ENCODE data around the gene CHRNA10. TPM values are rescaled to one million over a fixed set of nuclear protein-coding genes. Genes with fewer than 3 reads are reported as not detected.
A peak's percentile ranks its signal among the peaks of the same experiment; 100 is the strongest.

The CHRNA10 gene
- total RNA-seq, 1 experiment from 2014 or later: 6.8 TPM

DNA sequence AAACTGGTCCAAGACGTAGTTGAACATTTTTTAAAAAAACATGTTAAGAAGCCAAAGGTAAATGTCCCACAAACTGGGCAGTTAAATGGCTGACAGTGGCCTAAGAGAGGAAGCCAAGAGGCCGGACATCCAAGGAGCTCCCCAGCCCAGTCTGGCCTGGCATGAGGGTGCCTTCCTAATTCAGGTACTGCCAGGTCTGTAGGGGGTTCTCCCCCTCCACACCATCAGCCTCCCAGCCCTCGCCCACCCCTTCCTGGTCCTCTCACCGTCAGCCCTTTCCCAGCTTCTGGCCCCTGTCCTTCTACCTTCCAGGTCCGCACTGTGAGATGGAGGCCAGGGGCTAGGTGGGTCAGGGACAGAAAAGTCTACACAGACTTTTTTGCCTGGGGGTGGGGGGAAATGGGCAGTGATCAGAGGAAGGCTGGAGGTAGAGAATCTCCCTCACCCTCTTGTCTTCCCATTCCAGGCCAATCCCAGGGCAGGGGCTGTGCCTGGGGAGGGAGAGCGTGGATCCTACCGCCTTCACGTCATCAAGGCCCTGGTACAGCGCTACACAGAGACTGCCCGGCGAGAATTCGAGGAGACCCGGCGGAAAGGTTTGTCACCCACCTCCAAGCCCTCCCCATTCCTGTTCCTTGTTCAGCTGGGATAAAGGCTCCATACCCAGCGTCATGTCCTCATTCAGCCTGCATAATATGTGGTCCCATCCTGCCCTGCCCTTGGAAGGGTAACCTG lies 35.4 kb downstream of the CHRNA10 start:
- intact Hi-C loops (cut with micrococcal nuclease; ENCODE audit: unreplicated experiment): no loop called here
- Histone ChIP-seq H3K4me1 (ENCODE audit: control insufficient read depth, insufficient read depth, low read length) (no peaks in the 10 kb centered on the region), H3K9me3 (ENCODE audit: control insufficient read depth, insufficient read depth, low read depth, low read length) (no peaks in the 10 kb centered on the region), H3K36me3 (ENCODE audit: control insufficient read depth, insufficient read depth, low read length) (no peaks in the 10 kb centered on the region), H3K27me3 (ENCODE audit: control insufficient read depth, insufficient read depth, low read length) (no peaks in the 10 kb centered on the region), H3K27ac (ENCODE audit: low read length) (no peak overlapping the region), H3K4me3 (ENCODE audit: low read depth in 2 of 2, low read length in 2 of 2) (no peak overlapping the region)
- DNase-seq (ENCODE audit: low read depth, low spot score) (no peak), ATAC-seq (no peak)
- POLR2A ChIA-PET: no interaction called here
- in situ Hi-C loops (cut with HindIII; ENCODE audit: low pct_unique_long_range_greater_than_20kb, low sequenced_read_pairs): no loop called here
- TF ChIP-seq SIN3A (IDR thresholded peaks at IDR 0.05; ENCODE audit: borderline replicate concordance, insufficient read depth, low read depth, low read length): no peak
- CTCF ChIA-PET: no interaction called here
- no TSS peak for BruUV-seq (replicated peaks)

DNA sequence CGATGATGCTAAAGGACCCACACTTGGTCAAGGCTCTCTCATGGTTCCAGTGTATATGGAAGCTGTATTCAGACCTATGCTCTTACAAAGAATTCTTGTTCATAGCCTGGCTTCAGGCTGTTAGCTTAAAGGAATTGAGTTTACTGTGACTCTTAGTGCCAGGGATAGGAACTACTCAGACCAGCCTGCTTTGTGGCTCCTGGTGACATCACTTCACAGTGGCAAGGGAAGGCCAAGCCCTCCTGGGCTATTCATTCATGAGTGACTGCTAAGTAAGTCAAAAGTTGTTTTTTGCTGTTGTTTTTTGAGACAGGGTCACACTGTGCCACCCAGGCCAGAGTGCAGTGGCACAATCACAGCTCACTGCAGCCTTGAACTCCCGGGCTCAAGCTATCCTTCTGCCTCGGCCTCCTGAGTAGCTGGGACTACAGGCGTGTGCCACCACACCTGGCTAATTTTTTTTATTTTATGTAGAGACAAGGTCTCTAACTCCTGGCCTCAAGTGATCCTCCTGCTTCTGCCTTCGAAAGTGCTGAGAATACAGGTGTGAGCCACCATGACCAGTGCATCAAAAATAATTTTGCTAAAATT lies 39.0 kb downstream of the CHRNA10 start:
- CTCF ChIA-PET: no interaction called here
- intact Hi-C loops (cut with micrococcal nuclease; ENCODE audit: unreplicated experiment) (no loop called here), in situ Hi-C loops (cut with HindIII; ENCODE audit: low pct_unique_long_range_greater_than_20kb, low sequenced_read_pairs) (loop anchor here (5.0 kb wide), 1 partner anchor 50 kb away; no protein-coding TSS in a partner anchor)
- Histone ChIP-seq H3K4me1 (ENCODE audit: control insufficient read depth, insufficient read depth, low read length) (no peaks in the 10 kb centered on the region), H3K9me3 (ENCODE audit: control insufficient read depth, insufficient read depth, low read depth, low read length) (no peaks in the 10 kb centered on the region), H3K27ac (ENCODE audit: low read length) (no peak overlapping the region), H3K27me3 (ENCODE audit: control insufficient read depth, insufficient read depth, low read length) (no peaks in the 10 kb centered on the region), H3K36me3 (ENCODE audit: control insufficient read depth, insufficient read depth, low read length) (no peaks in the 10 kb centered on the region), H3K4me3 (ENCODE audit: low read depth in 2 of 2, low read length in 2 of 2) (no peak overlapping the region)
- ATAC-seq (no peak), DNase-seq (ENCODE audit: low read depth, low spot score) (no peak)
- TF ChIP-seq POLR2AphosphoS5 (IDR thresholded peaks at IDR 0.05; ENCODE audit: low read depth, low read length) (no peak), TCF7L2 (IDR thresholded peaks at IDR 0.05; ENCODE audit: low read depth, low read length) (no peak), SIN3A (IDR thresholded peaks at IDR 0.05; ENCODE audit: borderline replicate concordance, insufficient read depth, low read depth, low read length) (no peak)
- TF ChIP-seq, protein P1, sequence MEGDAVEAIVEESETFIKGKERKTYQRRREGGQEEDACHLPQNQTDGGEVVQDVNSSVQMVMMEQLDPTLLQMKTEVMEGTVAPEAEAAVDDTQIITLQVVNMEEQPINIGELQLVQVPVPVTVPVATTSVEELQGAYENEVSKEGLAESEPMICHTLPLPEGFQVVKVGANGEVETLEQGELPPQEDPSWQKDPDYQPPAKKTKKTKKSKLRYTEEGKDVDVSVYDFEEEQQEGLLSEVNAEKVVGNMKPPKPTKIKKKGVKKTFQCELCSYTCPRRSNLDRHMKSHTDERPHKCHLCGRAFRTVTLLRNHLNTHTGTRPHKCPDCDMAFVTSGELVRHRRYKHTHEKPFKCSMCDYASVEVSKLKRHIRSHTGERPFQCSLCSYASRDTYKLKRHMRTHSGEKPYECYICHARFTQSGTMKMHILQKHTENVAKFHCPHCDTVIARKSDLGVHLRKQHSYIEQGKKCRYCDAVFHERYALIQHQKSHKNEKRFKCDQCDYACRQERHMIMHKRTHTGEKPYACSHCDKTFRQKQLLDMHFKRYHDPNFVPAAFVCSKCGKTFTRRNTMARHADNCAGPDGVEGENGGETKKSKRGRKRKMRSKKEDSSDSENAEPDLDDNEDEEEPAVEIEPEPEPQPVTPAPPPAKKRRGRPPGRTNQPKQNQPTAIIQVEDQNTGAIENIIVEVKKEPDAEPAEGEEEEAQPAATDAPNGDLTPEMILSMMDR (IDR thresholded peaks at IDR 0.05): no peak
- TF ChIP-seq, protein P2, sequence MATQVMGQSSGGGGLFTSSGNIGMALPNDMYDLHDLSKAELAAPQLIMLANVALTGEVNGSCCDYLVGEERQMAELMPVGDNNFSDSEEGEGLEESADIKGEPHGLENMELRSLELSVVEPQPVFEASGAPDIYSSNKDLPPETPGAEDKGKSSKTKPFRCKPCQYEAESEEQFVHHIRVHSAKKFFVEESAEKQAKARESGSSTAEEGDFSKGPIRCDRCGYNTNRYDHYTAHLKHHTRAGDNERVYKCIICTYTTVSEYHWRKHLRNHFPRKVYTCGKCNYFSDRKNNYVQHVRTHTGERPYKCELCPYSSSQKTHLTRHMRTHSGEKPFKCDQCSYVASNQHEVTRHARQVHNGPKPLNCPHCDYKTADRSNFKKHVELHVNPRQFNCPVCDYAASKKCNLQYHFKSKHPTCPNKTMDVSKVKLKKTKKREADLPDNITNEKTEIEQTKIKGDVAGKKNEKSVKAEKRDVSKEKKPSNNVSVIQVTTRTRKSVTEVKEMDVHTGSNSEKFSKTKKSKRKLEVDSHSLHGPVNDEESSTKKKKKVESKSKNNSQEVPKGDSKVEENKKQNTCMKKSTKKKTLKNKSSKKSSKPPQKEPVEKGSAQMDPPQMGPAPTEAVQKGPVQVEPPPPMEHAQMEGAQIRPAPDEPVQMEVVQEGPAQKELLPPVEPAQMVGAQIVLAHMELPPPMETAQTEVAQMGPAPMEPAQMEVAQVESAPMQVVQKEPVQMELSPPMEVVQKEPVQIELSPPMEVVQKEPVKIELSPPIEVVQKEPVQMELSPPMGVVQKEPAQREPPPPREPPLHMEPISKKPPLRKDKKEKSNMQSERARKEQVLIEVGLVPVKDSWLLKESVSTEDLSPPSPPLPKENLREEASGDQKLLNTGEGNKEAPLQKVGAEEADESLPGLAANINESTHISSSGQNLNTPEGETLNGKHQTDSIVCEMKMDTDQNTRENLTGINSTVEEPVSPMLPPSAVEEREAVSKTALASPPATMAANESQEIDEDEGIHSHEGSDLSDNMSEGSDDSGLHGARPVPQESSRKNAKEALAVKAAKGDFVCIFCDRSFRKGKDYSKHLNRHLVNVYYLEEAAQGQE (IDR thresholded peaks at IDR 0.05; ENCODE audit: insufficient read depth in 1 of 2, low read depth in 2 of 2, low read length in 1 of 2): no peak
- POLR2A ChIA-PET: no interaction called here
- no TSS peak for BruUV-seq (replicated peaks)

DNA sequence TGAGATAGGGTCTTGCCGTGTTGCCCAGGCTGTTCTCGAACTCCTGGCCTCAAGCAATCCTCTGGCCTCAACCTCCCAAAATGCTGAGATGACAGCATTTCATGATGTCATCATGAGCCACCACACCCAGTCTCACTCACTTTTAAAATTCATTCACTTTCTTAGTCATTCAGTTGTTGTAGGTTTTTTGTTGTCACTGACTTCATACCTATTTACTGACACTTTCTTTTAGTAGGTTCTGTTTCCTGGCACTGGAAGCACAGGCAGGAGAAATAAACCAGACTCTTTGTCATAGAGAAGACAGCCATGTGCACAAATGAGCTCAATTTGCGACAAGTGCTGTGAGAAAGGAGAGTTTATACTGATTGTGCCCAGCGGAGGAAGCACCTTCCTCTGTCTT lies 39.9 kb downstream of the CHRNA10 start:
- no TSS peak for BruUV-seq (replicated peaks)
- intact Hi-C loops (cut with micrococcal nuclease; ENCODE audit: unreplicated experiment): no loop called here
- ChIA-PET CTCF (no interaction called here), POLR2A (no interaction called here)
- in situ Hi-C loops (cut with HindIII; ENCODE audit: low pct_unique_long_range_greater_than_20kb, low sequenced_read_pairs): loop anchor here (5.0 kb wide), 1 partner anchor 51 kb away; no protein-coding TSS in a partner anchor
- Histone ChIP-seq H3K27ac (ENCODE audit: low read length) (no peak overlapping the region), H3K9me3 (ENCODE audit: control insufficient read depth, insufficient read depth, low read depth, low read length) (no peaks in the 10 kb centered on the region), H3K36me3 (ENCODE audit: control insufficient read depth, insufficient read depth, low read length) (no peaks in the 10 kb centered on the region), H3K4me3 (ENCODE audit: low read depth in 2 of 2, low read length in 2 of 2) (no peak overlapping the region), H3K27me3 (ENCODE audit: control insufficient read depth, insufficient read depth, low read length) (no peaks in the 10 kb centered on the region), H3K4me1 (ENCODE audit: control insufficient read depth, insufficient read depth, low read length) (no peaks in the 10 kb centered on the region)
- no peak for ATAC-seq
- no peak for TF ChIP-seq POLR2AphosphoS5 (IDR thresholded peaks at IDR 0.05; ENCODE audit: low read depth, low read length)
- TF ChIP-seq, protein P2 (IDR thresholded peaks at IDR 0.05; ENCODE audit: insufficient read depth in 1 of 2, low read depth in 2 of 2, low read length in 1 of 2): no peak
- TF ChIP-seq TCF7L2 (IDR thresholded peaks at IDR 0.05; ENCODE audit: low read depth, low read length): no peak
- TF ChIP-seq, protein P1 (IDR thresholded peaks at IDR 0.05): no peak
- no peak for TF ChIP-seq SIN3A (IDR thresholded peaks at IDR 0.05; ENCODE audit: borderline replicate concordance, insufficient read depth, low read depth, low read length)
- peak; percentile 12 for DNase-seq (ENCODE audit: low read depth, low spot score)

Data from Panc1 (cell line).